GM18867 (cell line): ENCODE measurements around the gene NOL3.
A peak's percentile ranks its signal among the peaks of the same experiment; 100 is the strongest.

Experiments used
- ATAC-seq: cut with Tn5 transposase; IDR thresholded peaks from one replicate; pipeline ENCODE4 v1.9.1; 2021; ENCODE audit warnings: mild to moderate bottlenecking, moderate library complexity; ENCODE audit not compliant: unreplicated experiment

The NOL3 gene

GRCh38 chr16:67169642-67170167, 633 bp upstream of the NOL3 start:
- no peak for ATAC-seq

- no peak for ATAC-seq
Observed at GRCh38 chr16:67170949-67171649, 761 bp downstream of the NOL3 start.

- ATAC-seq, result no peak
Observed at GRCh38 chr16:67173323-67173722, 3.0 kb downstream of the NOL3 start.

GRCh38 chr16:67173808-67174705, 3.7 kb downstream of the NOL3 start:
- peak; percentile 63 for ATAC-seq

DNA sequence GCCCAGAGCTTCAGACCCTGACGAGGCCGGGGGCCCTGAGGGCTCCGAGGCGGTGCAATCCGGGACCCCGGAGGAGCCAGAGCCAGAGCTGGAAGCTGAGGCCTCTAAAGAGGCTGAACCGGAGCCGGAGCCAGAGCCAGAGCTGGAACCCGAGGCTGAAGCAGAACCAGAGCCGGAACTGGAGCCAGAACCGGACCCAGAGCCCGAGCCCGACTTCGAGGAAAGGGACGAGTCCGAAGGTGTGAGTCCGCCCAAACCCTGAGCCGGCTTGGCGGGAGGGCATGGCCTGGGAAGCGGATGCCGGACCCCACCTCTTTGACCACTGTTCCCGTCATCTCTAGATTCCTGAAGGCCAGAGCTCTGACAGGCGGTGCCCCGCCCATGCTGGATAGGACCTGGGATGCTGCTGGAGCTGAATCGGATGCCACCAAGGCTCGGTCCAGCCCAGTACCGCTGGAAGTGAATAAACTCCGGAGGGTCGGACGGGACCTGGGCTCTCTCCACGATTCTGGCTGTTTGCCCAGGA, 4.4 kb downstream of the NOL3 start:
- ATAC-seq, result no peak

GRCh38 chr16:67176662-67177061, 6.3 kb downstream of the NOL3 start:
- ATAC-seq, result no peak

DNA sequence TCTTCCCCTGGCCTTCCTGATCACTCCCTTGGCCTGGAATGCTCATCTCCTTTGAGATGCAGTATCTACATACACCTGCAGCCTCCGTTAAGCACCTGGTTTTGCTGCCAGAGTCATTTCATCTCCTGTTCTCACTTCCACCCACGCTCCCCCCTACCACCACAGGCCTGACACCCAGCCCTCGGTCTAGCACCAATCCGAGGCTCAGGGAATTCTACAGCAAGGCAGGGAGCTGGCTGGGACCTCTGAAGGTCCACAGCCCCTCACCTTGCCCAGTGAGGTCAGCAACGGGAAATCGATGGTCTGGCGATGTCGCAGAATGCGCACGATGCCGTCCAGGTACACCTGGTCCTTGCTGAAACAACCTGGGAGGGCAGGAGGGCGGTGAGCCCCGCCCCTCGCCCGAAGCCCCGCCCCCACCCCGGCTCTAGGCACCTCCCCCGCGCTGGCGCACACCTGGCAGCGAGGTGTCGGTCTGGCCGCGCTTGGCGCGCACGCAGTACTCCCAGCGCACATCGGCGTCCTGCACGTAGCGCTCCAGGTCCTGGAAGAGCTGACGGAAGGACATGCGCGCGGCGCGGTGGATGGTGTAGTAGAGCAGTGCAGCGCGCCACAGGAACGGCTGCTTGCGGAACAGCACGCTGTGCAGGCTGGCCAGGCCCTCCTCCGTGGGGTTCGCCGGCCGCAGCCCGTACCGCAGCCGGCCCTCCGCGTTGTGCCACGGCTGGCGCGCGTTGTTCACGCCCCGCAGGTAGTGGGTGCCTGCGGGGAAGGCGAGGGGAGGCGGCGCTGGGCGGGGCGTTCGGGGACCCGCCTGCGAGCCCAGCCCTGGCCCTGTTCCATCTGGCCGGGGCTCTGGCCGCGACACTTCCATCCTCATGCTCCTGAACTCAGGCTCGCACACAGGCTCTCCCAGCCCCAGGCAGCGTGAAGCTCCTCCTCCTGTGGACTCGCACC, 7.7 kb downstream of the NOL3 start:
- ATAC-seq, result no peak

- no peak for ATAC-seq
Observed at GRCh38 chr16:67179421-67180080, 9.2 kb downstream of the NOL3 start.

DNA sequence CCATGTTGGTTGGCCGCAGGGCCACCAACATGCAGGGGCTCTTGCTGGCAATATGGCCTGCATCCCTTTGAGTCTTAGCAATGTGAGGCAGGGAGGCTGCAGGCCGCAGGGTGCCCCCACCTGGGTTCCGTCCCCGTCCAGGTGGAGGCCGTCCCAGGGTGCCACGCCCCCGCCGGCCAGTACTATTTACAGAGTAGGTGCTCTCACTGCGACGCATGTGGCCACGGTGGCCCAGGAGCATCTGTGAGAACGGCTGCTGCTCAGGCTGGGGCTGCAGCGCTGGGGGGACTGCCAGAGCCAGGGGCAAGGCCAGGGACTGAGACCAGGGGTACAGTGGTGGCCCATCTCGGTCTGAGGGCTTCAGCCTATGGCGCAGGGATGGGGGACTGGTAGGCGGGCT, 9.8 kb downstream of the NOL3 start:
- ATAC-seq, result no peak

DNA sequence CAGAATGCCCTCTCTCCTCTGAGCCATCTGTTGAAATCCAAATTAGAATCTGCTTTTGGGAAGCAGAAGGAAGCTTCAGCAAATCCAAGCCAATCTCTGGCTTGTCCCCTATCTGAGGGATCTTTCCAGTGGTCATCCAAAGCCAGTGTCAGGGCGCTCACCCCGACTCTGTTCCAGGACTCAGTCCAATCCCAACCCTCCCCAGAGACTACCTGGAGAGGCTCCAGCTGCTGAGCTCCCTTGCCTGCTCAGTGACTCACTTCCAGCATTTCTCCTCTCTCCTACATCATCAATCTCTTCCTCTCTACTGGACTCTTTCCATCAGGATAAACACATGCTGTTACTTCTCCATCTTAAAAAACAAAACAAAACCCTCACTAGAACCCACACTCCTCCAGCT, 11.0 kb downstream of the NOL3 start:
- ATAC-seq, result no peak

DNA sequence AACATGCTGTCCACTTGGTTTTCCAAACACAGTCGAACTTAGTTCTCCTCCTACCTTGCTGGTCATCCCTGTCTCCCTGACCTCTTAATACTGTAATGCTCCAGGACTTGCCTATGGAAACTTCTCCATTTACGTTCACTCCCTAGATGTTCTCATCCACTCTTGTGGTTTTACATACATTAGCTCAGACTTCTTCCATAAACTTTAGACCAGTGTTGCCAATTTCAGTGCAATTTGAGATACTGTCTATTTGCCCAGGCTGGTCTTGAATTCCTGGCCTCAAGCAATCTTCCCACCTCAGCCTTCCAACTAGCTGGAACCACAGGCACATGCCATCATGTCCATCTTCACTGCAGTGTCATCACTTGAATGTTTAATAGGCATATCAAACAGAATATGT, 11.9 kb downstream of the NOL3 start:
- ATAC-seq, result no peak

DNA sequence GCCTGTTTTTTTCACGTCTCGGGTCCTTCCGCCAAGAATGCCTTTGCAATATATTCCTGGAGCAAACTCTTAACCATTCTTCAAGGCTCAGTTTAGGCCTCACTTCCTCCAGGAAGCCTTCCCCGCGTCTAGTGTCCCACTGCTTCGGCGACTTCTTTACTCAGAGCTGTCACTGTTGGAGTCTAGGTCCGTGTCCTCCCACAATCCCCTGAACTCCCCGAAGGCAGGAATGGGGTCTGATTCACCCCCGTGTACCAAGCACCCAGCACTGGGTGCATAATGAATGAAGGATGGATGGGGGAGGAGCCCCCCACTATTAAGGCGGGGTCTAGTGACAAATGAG, 12.9 kb downstream of the NOL3 start:
- no peak for ATAC-seq

GRCh38 chr16:67183627-67184452, 13.5 kb downstream of the NOL3 start, which contains the start of gene MATCAP1:
MATCAP1 (minus strand) TSS chr16:67183963; CDS start chr16:67180610, 3,353 bp downstream.
- ATAC-seq, result peak; percentile 89

DNA sequence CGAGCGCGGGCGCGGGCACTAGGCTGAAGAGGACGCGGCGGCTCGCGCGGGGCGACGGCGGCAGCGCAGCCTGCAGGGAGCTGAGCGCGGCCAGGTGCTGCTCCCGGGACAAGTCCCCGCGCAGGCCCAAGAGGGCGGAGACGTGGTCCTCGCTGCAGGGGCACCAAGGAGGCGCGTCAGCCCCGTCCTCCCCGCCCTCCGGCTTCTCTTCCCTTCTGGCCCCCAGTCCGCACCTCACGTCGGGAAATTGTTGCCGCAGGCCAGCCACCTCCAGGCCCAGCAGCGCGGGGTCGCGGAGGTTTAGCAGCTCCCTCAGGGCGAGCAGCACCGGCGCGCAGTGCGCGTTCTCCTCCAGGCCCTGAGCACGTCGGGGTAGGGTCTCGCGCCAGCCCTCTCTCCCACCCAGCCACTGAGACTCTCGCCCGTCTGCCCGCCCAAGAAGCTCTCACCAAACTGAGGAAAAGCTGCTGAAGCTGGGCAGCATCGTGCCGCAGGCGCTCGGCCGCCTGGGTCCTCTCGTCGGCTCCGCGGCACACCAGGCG, 14.2 kb downstream of the NOL3 start:
- ATAC-seq, result peak; percentile 4

- peak; percentile 21 for ATAC-seq
Observed at GRCh38 chr16:67184995-67185650, 14.8 kb downstream of the NOL3 start.

DNA sequence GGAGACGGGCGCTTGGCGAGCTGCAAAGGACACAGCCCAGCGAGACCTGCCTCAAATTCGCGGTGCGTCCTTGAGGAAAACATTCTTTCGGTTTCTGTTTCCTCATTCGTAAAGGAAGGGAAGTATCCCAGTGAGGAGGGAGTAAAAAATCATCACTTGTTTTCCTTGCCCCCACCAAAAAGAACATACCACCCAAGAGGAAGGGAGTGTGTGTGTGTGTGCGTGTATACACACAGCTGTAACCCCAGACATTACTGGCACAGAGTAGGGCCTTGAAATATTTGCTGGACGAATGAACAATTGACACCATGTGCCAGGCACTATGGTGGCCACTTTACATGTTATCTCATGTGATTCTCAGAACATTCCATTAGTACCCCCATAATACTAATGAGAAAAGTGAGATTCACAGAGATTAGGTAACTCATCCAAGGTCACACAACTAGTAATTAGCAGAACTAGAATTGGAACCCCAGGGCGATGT, 15.4 kb downstream of the NOL3 start:
- no peak for ATAC-seq

DNA sequence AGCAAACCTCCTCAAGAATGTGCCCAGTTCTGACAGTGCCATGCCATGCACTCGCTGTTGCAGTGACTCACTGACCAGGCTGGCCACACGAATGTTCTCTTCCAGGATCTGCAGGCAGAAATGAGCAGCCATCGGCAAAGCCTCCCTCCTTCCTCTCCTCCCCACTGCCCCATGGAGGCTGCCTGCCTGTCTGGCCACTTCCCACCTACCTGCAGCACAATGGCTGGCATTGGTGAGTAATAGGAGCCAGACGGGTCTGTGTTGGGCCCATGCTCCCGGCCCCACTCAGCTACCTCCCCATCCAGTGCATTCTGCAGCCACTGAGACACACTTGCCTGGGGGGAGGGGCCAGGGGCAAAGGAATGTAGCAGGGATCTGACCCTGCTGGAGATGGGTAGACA, 16.2 kb downstream of the NOL3 start:
- ATAC-seq, result no peak

- ATAC-seq, result no peak
Observed at GRCh38 chr16:67187175-67187890, 17.0 kb downstream of the NOL3 start.
